T-helper 9 cell (primary cell): ENCODE data around the gene RERE.
"Not testable (repeated sequence)": the region's sequence is repeated elsewhere in the genome, so short reads cannot be mapped to it uniquely, and the experiment has no call there.

Experiments
- DNase-seq: peaks from one replicate; pipeline ENCODE4 v3.0.0-alpha.2; 2020

The RERE gene

DNA sequence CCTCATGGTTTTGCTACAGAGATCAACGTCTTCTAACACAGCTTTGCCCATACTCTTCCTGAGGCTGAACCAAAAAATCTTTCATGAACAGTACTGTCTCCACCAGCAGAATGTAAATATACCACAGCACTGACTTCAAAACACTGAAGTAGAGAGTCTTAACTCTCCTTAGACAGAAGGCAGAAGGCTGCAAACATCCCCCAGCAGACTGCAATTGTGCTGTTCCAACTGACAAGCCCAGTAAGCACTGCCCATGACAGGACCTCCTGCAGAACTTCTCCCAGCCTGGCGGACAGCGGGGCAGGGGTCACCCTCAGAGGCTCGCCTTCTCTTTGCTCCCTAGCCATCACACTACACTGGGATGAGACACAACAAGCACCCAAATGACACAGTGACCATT is 218.7 kb downstream of the RERE start:
- no peak for DNase-seq

DNA sequence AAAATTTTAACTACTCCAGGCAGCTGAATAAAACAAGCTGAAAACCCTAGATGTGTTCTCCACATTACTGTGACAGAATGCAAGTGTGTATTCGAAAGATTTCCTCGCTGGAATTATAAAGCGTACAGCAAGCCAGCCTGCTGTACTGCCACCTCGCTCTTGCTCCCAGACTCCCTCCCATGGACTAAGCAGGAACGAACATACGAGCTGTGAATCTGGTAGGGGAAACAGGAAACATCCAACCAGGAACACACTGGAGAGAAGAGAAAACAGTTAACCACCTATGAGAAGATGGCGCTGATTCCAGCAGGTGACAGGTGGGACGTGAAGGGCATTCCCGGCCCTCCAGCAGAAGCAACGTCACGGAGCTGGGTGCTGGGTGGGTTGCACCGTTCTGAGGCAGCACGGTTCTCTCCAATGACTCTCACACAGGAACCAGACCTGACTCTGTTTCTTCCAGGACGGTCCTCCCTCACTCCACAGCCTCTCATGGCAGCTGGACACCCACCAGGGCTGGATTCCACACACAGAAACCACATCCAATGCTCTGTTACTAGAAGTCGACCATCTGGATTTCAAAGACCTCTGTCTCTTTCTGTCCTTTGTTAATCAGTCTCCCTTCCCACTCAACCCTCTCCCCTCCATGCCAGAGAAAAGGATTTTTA is 219.2 kb downstream of the RERE start:
- no peak for DNase-seq

DNA sequence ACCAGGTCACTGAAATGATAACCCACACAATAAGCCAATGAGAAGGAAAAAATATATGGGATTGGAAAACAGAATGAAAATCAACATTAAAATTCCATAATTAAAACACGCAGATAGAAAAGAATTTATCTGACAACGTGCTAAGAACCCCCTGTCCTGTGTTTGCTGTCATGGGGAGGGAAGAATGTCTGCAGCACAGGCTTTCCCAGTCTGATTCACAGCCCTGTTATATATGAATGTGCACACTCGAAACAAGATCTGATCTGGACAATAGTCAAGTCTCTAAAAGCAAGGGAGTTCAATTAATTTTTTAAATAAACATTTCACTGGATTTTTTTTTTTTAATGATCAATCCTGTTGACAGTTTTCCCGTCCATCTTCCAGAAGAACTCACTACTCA is 220.0 kb downstream of the RERE start:
- no peak for DNase-seq

- no peak for DNase-seq
Measured at GRCh38 chr1:8595941-8596340, 221.5 kb downstream of the RERE start.

DNA sequence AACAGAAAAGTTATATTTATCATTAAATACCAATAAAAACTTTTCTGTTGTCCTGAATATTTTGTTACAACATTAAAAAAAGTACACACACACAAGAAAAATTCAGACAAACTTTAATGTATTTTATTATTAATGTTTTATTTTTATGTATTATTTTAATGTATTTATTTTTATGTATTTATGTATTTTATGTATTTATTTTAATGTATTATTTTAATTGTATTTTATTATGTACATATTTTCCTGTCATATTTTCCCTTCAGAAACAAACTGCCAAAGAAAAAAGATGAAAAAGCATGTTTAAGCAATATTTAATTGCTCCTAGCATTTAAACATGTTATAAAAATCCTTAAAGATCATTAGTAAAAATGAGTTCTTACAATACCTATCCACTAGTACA is 222.1 kb downstream of the RERE start:
- DNase-seq = no peak

- DNase-seq = not testable (repeated sequence)
Measured at GRCh38 chr1:8593292-8593691, 224.1 kb downstream of the RERE start.

GRCh38 chr1:8591569-8591968 is 225.9 kb downstream of the RERE start:
- DNase-seq = no peak

DNA sequence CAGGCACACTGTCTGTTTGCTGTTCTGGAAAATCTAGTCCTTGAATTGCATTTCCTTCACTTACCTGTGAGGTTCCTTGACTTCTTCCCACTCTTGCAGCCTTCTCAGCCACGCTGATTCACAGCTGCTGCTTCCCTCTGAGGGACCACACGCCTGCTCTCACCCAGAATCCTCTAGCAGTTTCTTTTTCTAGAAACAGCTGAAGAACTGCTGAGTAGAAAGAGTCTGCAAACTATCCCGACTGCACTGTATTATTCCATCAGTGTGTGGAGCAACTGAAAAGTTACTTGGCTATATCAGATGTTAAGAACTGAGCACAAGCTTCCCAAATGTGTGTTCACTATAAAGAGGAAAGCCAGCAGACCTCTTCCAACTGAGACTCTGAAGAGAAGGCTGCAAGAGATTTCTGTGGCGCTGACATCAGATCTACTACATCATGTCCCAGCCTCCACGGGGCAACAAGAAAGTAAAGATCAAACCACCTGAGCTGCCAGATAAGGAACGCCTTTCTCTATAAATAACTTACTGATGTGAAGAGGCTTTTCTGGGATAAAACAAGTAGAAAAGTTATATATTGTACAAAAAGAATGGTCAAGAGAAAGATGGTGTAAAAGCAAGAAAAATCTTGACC is 226.6 kb downstream of the RERE start:
- no peak for DNase-seq

DNA sequence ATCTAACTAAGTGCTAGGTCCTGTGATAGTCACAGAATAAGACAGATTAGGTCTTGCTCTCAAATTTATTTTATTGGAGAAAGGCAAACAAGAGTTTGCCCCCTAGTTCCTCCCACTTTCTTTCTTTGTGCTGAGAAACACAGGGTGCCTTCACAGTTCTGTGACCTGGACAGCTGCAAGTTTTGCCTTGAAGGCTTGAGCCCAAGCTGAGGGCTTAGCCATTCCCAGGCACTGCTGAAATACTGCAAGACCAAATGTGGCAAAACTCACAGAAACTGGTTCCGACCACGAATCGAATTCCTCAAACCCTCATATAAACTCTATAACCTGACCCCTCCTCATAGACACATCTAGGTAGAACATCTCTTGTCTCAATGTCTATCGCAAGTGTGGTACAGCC is 227.9 kb downstream of the RERE start:
- DNase-seq = no peak

DNA sequence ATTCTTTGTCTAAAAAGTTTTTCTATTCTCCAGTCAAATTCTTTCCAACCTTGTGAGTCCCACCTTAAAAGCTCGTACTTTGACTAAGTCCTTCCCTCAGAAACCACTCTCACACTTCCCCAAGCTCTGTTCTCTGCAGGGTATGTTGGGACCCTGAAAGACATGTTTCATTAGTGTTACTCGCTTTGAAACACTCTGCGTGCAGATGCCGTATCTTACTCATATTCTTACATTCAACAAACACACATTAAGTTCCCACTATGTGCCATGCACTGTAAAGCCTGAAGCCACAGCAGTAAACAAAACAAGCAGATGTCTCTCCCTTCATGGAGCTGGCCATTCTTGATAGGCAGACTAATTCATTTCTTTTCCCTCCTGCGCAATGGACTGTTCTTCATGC is 229.7 kb downstream of the RERE start:
- no peak for DNase-seq

GRCh38 chr1:8586438-8586837 is 231.0 kb downstream of the RERE start:
- DNase-seq = no peak

- no peak for DNase-seq
Measured at GRCh38 chr1:8584316-8584715, 233.1 kb downstream of the RERE start.

GRCh38 chr1:8583031-8583430 is 234.4 kb downstream of the RERE start:
- no peak for DNase-seq

- DNase-seq = no peak
Measured at GRCh38 chr1:8580566-8580965, 236.9 kb downstream of the RERE start.

GRCh38 chr1:8578936-8579335 is 238.5 kb downstream of the RERE start:
- DNase-seq = no peak

DNA sequence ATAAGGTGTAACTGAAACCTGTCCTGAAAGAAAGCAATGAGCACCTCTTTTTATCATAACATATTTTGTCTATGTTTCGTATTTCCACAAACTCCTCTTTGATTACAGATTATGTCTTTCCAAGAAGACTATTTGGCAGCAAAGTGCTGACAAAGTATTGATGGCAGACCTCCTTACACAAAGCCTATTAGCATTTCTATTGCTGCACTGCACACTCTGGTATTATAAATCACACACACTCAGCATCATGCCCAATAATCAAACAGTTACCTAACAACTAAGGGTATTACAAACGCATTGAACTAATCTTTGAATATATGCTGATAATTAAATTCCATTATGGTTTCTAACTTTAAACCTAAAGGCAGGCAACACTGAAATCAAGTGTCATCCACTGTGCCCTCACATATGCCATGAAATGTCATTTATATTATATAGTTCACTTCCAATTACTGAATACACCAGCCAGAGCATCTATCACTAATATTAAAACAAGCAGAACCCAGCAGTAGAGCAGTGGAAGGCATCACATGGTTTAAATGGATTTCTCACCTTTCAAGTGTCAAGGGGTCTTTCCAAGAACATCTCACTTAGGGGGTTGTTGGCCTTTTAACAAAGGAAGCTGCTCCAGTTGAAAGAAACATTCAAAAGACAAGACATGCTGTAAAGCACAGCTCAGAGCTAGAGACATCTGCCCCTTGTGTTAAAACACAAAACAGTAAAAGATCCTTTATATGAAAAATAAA is 239.1 kb downstream of the RERE start:
- no peak for DNase-seq

DNA sequence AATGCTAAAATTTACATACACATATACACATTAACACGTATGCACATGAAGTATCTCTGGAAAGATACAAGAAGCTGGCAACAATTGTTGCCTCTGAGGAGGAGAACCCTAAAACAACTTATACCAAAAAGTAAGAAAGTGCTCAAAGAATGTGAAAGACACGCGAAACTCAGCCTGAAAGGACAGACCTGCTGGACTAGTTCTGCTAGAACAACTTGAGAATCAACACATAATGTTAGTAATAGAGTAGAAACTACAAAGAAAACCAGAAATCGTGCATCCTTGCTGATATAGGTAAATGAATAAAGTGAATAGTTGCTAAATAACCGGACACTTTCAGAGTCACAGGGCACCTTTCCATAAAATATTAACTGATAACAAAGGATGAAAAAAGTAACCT is 242.5 kb downstream of the RERE start:
- DNase-seq = no peak

DNA sequence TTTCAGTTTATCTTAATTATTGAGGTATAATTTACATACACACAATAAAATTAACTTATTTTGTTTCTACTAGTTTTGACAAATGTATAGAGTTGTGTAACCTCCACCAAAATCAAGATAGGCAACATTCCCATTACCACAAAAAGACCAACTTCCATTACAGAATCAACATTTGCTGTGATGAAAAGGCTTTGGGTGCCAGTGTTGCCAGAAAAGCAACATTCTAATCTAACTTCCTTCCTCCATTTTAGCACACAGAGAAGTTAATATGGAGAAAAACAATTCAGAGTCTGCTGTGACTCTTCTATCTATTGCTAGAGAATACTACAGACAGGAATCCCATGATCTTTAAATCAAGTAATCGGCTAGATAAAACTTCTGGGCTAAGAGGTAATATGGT is 245.3 kb downstream of the RERE start:
- DNase-seq = no peak

DNA sequence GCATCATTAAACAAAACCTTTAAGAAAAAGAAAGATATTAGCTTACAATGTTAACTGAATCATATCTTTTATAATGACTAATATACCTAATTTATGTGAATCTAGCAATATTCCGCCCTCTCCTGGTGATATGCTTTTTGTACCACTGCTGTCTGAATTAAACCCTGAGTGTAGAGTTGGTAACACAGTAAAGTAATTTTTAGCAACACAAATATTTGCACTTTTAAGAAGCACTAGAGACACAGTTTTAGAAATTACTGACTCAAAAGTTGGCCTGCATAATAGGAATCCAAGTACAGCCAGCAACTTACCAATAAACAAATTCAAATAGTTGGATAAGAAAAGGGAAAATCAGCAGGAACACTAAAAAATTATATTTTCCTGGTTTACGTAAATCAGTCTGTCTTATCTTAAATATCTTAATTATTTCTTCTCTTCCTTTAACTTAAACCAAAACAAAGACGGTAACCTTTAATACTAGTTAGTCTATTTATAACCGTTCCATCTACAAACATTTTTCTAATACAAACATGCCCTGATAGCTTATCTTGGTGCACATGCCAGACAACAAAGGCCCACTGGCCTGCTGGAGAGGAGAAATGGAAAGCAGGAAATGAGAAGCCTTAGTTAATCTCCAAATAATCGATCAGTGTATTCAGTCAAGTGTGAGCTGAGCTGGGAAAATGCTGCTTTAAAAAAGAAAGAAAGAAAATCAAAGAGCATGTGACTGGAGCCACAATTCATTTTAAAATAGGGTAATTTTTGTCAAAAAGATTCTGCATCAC is 246.0 kb downstream of the RERE start:
- DNase-seq = no peak

- no peak for DNase-seq
Measured at GRCh38 chr1:8570465-8570864, 247.0 kb downstream of the RERE start.

GRCh38 chr1:8569242-8569641 is 248.2 kb downstream of the RERE start:
- no peak for DNase-seq

DNA sequence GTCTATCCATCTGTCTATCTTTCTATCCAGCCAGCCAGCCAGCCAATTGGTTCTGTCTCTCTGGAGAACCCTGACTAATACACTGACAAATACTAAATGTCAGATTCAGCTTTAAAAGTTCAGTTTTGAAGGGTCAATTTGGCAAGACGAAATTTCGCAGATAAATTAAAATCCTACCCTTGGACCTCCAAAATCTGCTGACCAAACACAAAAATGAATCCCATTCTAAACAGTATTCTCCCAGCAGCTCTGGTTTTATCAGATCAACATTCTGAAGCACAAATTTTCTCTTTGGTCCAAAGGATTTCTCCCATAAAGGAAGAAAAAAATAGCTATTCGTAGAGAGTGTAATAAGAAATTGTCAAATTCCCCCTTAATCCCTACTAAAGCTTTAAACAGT is 248.6 kb downstream of the RERE start:
- DNase-seq = no peak

DNA sequence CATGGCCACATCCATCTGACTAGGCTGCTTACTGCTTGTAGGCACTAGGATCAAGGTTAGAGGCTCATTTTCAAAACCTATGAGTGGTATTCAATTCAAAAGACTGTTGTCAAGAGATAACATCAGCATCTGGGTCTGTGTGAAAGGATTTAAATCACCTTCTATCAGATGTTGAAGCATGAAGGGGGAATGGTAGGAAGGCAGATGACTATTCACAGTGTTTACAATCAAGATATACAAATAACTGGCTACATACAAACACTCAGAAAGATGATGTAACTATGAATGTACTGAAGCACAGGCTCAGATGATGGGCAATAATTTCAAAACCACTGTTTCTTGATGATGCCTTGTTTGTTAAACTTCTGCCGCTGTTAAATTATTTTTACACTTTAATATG is 250.3 kb downstream of the RERE start:
- DNase-seq = no peak

GRCh38 chr1:8565802-8566201 is 251.6 kb downstream of the RERE start:
- no peak for DNase-seq
